CD4-positive, alpha-beta T cell (primary cell): ENCODE measurements around the gene ABITRAM. TPM values are rescaled to one million over a fixed set of nuclear protein-coding genes. Genes with fewer than 3 reads are reported as not detected.
"Not testable (repeated sequence)": the region's sequence is repeated elsewhere in the genome, so short reads cannot be mapped to it uniquely, and the experiment has no call there.

Experiments used
- ATAC-seq: fragments of 200-7000 bp; cut with Tn5 transposase; one replicate; pipeline ENCODE4 v1.10.0; 2022; ENCODE audit warnings: mild to moderate bottlenecking; ENCODE audit not compliant: poor library complexity
- CTCF ChIA-PET: fragments of 350-600 bp; sonication (Branson Sonifier 250); formaldehyde crosslinking; loops from one replicate; lab custom pipeline; 2021; ENCODE audit warnings: antibody characterized with exemption, inconsistent platforms; lab: Charles Lee
- POLR2A ChIA-PET: fragments of 350-600 bp; sonication (Branson Sonifier 250); formaldehyde crosslinking; loops from one replicate; lab custom pipeline; 2021; ENCODE audit warnings: antibody characterized with exemption, inconsistent platforms; lab: Charles Lee
- DNase-seq, 14 experiments: peaks; one replicate each; pipeline ENCODE4 v3.0.0-alpha.2; 2013 to 2020; ENCODE audit warnings: mixed read lengths in 2 of 14
- H3K27ac ChIP-seq, 2 donors: one replicate each; pipeline versions ENCODE4 v1.5.1 to v1.7.0; 2013; ENCODE audit warnings: low read length in 2 of 2, low read depth in 1 of 2, mild to moderate bottlenecking in 1 of 2
- H3K27me3 ChIP-seq, 2 experiments: 1 replicate in 1 of 2; 2 replicates in 1 of 2; pipeline versions ENCODE4 v1.6.1 to v1.7.0; 2013; ENCODE audit warnings: low read length in 2 of 2, control low read depth in 1 of 2, mild to moderate bottlenecking in 1 of 2, moderate library complexity in 1 of 2; ENCODE audit not compliant: insufficient read depth in 2 of 2, control insufficient read depth in 1 of 2
- H3K36me3 ChIP-seq: one replicate; pipeline ENCODE4 v1.6.1; 2013; ENCODE audit warnings: low read length, control low read depth; ENCODE audit not compliant: insufficient read depth
- H3K4me1 ChIP-seq: one replicate; pipeline ENCODE4 v1.6.1; 2013; ENCODE audit warnings: low read length, control low read depth; ENCODE audit not compliant: insufficient read depth
- H3K4me3 ChIP-seq: one replicate; pipeline ENCODE4 v1.5.1; 2013; ENCODE audit warnings: mild to moderate bottlenecking, low read length, moderate library complexity
- H3K9me3 ChIP-seq, 2 experiments: 1 replicate in 1 of 2; 2 replicates in 1 of 2; pipeline versions ENCODE4 v1.6.1 to v1.7.0; 2013; ENCODE audit warnings: low read length in 2 of 2, mild to moderate bottlenecking in 2 of 2, control low read depth in 1 of 2, moderate library complexity in 1 of 2; ENCODE audit not compliant: control insufficient read depth in 1 of 2, insufficient read depth in 1 of 2
- H3K27ac Mint-ChIP-seq: one replicate; pipeline ENCODE4 v1.8.0; 2020; ENCODE audit warnings: mixed read lengths
- H3K27me3 Mint-ChIP-seq: one replicate; pipeline ENCODE4 v1.8.0; 2021; ENCODE audit warnings: mixed read lengths
- H3K36me3 Mint-ChIP-seq: one replicate; pipeline ENCODE4 v1.8.0; 2021; ENCODE audit warnings: low read depth, mixed read lengths
- H3K4me1 Mint-ChIP-seq: one replicate; pipeline ENCODE4 v1.8.0; 2021; ENCODE audit warnings: low read depth, mixed read lengths
- H3K4me3 Mint-ChIP-seq: one replicate; pipeline ENCODE4 v1.8.0; 2020; ENCODE audit warnings: mild to moderate bottlenecking, mixed read lengths
- H3K9me3 Mint-ChIP-seq: one replicate; pipeline ENCODE4 v1.8.0; 2020; ENCODE audit warnings: mixed read lengths
- CTCF ChIP-seq: fragments of 200-600 bp; IDR thresholded peaks from one replicate; pipeline ENCODE4 v1.8.0; 2022; ENCODE audit warnings: antibody characterized with exemption, mild to moderate bottlenecking
- intact Hi-C, 2 experiments: fragments of 100-400 bp; cut with DNase I in 1 of 2; cut with micrococcal nuclease in 1 of 2; formaldehyde crosslinking; loops; one replicate each; pipeline versions ENCODE4 v1.15.1 to v1.9.0; 2023 to 2025; cut with DNase I, micrococcal nuclease
- total RNA-seq, 174 experiments: library from RNA in 2 of 174; stranded (reverse) in 2 of 174; gene quantifications; one replicate each; pipeline ENCODE4 v1.2.3 and lab custom pipeline; 2021 to 2026

The ABITRAM gene
- total RNA-seq, 2 experiments from 2014 or later: 10.4 to 11.7 TPM

GRCh38 chr9:108967916-108968315 lies 33.7 kb downstream of the ABITRAM start:
- CTCF ChIA-PET: interaction anchor here (1.3 kb wide), 1 partner anchor 12 kb away, joined by 3 read pairs; no protein-coding TSS in a partner anchor
- POLR2A ChIA-PET: no interaction called here
- Mint-ChIP-seq H3K9me3 (no peaks in the 10 kb centered on the region), H3K4me3 (no peak overlapping the region), H3K4me1 (no peaks in the 10 kb centered on the region), H3K27ac (no peak overlapping the region), H3K27me3 (no peaks in the 10 kb centered on the region), H3K36me3 (no peaks in the 10 kb centered on the region)
- Histone ChIP-seq H3K36me3 (no peaks in the 10 kb centered on the region), H3K27me3 (no peaks in the 10 kb centered on the region), H3K4me3 (no peak overlapping the region), H3K9me3 (peaks cover 0 to 8% of the 10 kb centered on the region in 2 experiments), H3K4me1 (no peaks in the 10 kb centered on the region), H3K27ac (no peak overlapping the region)
- intact Hi-C loops: no loop called here
- DNase-seq: no peak
- no peak for TF ChIP-seq CTCF
- no peak for ATAC-seq

- intact Hi-C loops, ATAC-seq, H3K36me3 Mint-ChIP-seq, DNase-seq, H3K27ac Mint-ChIP-seq, H3K4me1 Mint-ChIP-seq, H3K9me3 Mint-ChIP-seq, CTCF ChIA-PET, H3K9me3 ChIP-seq, H3K36me3 ChIP-seq, H3K4me3 ChIP-seq, H3K27me3 Mint-ChIP-seq, H3K27me3 ChIP-seq, H3K4me3 Mint-ChIP-seq, POLR2A ChIA-PET, H3K4me1 ChIP-seq, H3K27ac ChIP-seq: not testable (repeated sequence)
Measured at GRCh38 chr9:108971392-108971791, 37.2 kb downstream of the ABITRAM start.

- Mint-ChIP-seq H3K36me3 (no peaks in the 10 kb centered on the region), H3K27ac (no peak overlapping the region), H3K4me3 (no peak overlapping the region), H3K4me1 (no peaks in the 10 kb centered on the region), H3K9me3 (no peaks in the 10 kb centered on the region), H3K27me3 (no peaks in the 10 kb centered on the region)
- H3K4me3 ChIP-seq: no peak overlapping the region
- intact Hi-C loops: no loop called here
- POLR2A ChIA-PET: no interaction called here
- H3K27me3 ChIP-seq: no peaks in the 10 kb centered on the region
- TF ChIP-seq CTCF: no peak
- DNase-seq: no peak
- H3K27ac ChIP-seq: no peak overlapping the region
- CTCF ChIA-PET: no interaction called here
- H3K9me3 ChIP-seq: peaks cover 0 to 8% of the 10 kb centered on the region in 2 experiments
- no peaks in the 10 kb centered on the region for H3K4me1 ChIP-seq
- ATAC-seq: no peak
- H3K36me3 ChIP-seq: no peaks in the 10 kb centered on the region
Measured at GRCh38 chr9:108972186-108972585, 38.0 kb downstream of the ABITRAM start.

GRCh38 chr9:108972626-108973209 lies 38.5 kb downstream of the ABITRAM start:
- Mint-ChIP-seq H3K4me1 (no peaks in the 10 kb centered on the region), H3K36me3 (no peaks in the 10 kb centered on the region), H3K27me3 (no peaks in the 10 kb centered on the region), H3K27ac (no peak overlapping the region), H3K9me3 (no peaks in the 10 kb centered on the region), H3K4me3 (no peak overlapping the region)
- ATAC-seq (no peak), DNase-seq (no peak)
- no peak for TF ChIP-seq CTCF
- Histone ChIP-seq H3K9me3 (peaks cover 0 to 8% of the 10 kb centered on the region in 2 experiments), H3K4me1 (no peaks in the 10 kb centered on the region), H3K27me3 (no peaks in the 10 kb centered on the region), H3K4me3 (no peak overlapping the region), H3K27ac (no peak overlapping the region), H3K36me3 (no peaks in the 10 kb centered on the region)
- ChIA-PET POLR2A (no interaction called here), CTCF (no interaction called here)
- intact Hi-C loops: no loop called here
